Fibroblast of skin of scalp (primary cell): ENCODE measurements around the gene COASY. TPM values are rescaled to one million over a fixed set of nuclear protein-coding genes. Genes with fewer than 3 reads are reported as not detected.

Experiments used
- DNase-seq: peaks from one replicate; pipeline ENCODE4 v3.0.0-alpha.2; 2013
- polyA plus RNA-seq, 2 experiments: library from polyadenylated mRNA; unstranded; fragments of 120-200 nt; gene quantifications; one replicate each; pipeline ENCODE4 v1.2.1, GENCODE V29; 2013; ENCODE audit not compliant: insufficient read length in 2 of 2

The COASY gene
- 38.3 TPM for polyA plus RNA-seq (2013, experiment 1 of 2; ENCODE audit: insufficient read length)
- 38.9 TPM for polyA plus RNA-seq (2013, experiment 2 of 2; ENCODE audit: insufficient read length)

DNA sequence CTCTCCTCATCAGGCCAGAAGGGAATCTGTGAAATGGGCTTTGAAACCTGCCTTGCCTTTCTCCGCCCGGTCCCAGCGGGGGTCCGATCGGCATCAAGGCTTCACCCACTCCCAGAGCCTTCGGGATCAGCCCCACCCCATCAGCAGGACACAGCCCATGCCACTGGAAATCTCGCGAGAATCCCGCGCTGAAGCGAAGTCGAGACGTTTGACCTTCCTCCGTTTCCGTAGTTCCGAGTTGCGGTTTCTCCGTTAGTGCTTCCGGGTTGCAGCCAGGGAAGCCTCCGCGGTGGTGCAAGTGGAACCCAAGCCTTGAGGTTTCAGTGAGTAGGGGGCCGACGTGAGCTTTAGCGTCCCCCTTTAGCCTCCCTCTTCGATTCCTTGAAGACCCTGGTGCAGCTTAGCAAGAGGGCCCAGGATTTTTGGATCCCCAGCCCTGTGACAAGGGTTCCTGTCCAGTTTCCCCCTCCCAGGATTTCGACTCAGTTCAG is at the start of gene COASY:
Gene COASY, plus strand, starts transcription at position 252 of the 491 bp plus-strand sequence. CDS start 475 bp downstream, outside the sequence.
- peak; percentile 99 for DNase-seq

DNA sequence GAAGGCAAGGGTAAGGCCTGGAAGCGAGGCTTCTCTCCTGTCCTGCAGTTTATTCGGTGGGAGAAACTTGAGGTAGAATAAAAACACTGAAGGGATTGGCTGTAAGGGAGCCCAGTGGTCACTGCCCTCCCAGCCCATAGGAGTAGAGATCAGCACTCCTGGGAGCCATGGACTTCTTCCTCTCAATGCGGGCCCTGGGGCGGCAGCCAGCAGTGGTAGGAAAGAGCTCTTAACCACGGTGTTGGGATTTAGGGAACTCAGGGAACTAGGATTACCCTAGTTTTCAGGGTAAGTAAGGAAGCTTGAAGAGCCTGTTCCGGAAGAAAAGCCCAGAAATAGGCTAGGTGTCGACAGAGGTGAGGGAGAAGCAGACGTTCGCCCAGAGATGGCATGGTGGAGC is 49.7 kb upstream of the COASY start:
- no peak for DNase-seq

- no peak for DNase-seq
Measured at GRCh38 chr17:42512733-42513251, 49.2 kb upstream of the COASY start.

DNA sequence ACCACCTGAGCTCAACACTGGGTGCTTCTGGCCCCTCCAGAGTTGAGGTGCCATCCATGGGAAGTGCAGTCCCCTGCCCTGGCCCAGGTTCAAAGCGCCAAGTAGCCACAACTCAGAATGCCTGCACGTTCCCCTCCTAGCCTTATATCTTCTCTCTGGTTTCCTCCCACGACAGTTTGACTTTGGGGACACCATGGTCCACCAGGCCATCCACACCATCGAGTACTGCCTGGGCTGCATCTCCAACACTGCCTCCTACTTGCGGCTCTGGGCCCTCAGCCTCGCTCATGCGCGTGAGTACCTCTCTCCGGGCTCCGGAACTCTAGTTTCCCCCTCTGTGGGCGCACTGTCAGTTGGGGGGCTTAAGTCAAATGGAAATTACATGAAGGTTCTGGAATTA is 48.3 kb upstream of the COASY start:
- DNase-seq: no peak

DNA sequence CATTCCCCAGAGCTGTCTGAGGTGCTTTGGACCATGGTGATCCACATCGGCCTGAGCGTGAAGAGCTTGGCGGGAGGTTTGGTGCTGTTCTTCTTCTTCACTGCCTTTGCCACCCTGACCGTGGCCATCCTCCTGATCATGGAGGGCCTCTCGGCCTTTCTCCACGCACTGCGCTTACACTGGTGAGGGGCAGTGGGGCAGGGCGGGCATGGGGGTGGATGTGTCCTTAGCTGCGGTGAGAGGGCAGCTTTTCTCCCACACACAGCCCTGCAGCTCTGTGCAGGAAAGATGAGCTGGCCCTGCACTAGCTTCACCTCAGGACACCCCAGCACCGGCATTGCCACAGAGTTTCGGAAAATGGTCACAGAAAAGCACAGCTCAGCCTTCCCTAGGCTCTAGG is 47.7 kb upstream of the COASY start:
- DNase-seq: no peak

DNA sequence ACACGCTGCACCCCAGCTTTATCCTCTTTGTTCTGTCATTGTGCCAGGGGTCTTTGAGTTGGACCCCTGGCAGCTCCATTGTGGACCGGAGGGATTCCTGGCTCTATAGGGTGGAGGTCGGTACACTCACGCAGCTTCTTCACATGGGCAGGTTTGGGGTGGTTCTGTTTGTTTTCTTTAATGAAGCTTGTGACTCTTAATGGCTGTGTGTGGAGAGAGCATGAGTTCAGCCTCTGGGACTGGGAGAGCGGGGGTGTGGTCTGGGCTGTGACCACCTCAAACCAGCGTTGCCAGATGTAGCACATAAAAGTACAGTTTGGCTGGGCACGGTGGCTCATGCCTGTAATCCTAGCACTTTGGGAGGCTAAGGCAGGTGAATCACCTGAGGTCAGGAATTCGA is 47.1 kb upstream of the COASY start:
- DNase-seq: no peak

DNA sequence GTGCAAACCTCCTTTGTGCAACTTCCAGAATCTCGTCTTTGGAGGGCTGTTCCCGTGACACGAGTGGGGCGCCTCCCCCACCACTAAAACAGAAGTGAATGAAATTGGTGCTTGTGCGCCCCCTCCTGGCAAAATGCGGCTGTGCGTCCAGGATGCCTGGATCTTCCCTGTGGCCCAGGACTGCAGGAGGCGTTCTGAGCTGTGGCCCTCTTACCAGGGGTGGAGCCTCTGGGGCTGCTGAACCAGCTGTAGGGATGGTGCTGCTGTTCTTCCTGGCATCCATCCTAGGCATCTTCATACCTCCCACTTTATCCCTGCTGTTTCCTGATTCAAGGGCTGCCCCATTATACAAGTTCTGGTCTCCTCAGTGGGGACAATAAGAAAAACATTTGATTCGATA is 44.4 kb upstream of the COASY start:
- DNase-seq: peak; percentile 97

DNA sequence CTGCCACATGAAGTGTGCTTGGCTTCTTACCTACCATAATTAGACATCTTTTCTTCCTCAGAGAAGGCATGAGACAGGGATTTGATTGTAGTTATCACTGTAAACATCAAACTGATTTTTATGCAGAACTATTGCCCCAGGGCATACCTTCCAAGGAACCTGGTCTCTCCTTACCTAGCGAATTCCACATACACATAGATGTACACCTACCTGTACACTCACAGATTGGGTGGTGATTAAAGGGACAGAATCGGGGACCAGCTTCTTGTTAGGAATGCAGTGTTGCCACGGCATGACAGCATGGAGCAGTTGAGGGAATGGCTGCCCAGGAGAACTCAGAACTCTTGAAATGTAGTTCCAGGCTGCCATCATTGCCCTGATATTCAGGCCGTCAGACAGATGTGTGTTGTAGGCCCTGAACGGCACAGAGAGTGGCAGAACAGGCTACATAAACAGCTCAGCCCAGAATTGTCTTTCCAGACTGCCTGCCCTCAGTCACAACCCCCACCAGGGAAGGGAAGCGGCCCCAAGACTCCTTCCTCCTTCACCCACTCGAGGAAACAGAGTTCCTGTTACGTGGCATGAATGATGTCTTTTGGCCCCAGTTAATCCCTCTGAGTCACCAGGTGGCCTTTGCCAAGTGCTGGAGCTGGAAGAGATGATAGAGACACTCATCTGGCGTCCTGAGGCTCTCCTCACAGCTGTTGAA is 43.7 kb upstream of the COASY start:
- peak; percentile 98 for DNase-seq

DNA sequence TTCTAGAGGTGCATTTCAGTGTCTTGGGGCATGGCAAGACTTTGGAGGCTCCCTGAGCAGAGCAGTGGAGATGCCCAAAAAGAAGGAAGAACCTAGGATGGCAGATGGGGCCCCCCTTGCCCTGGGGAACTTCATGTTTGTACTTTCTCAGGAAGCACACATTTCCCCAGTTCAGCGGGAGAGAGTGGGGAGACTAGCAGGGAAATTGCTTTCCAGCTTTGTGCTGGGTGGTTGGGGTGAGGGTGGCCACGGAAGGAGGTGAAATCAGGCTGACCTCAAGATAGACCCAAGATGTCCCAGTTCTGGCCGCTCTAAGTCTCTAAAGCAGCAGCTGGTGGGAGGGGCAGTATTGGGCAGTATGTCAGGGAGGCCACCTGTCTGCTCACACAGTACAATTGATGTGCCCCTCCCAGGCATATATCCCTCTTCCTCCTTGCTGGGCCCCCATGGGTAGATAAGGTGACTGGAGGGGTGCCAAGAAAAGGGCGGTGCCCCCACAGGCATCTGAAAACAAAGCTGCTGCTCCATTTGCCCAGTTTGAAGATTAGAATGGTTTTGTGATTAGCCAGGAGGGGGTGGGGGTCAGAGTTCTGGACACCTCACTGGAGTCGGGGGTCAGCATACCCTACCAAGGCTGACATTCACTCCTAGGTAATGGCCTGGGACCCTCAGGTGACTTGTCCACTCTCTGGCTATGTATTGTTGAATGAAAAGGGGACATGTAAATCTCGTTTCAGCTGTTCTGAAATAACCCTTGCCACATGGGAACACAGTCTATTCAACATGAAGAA is 43.0 kb upstream of the COASY start:
- peak; percentile 63 for DNase-seq

DNA sequence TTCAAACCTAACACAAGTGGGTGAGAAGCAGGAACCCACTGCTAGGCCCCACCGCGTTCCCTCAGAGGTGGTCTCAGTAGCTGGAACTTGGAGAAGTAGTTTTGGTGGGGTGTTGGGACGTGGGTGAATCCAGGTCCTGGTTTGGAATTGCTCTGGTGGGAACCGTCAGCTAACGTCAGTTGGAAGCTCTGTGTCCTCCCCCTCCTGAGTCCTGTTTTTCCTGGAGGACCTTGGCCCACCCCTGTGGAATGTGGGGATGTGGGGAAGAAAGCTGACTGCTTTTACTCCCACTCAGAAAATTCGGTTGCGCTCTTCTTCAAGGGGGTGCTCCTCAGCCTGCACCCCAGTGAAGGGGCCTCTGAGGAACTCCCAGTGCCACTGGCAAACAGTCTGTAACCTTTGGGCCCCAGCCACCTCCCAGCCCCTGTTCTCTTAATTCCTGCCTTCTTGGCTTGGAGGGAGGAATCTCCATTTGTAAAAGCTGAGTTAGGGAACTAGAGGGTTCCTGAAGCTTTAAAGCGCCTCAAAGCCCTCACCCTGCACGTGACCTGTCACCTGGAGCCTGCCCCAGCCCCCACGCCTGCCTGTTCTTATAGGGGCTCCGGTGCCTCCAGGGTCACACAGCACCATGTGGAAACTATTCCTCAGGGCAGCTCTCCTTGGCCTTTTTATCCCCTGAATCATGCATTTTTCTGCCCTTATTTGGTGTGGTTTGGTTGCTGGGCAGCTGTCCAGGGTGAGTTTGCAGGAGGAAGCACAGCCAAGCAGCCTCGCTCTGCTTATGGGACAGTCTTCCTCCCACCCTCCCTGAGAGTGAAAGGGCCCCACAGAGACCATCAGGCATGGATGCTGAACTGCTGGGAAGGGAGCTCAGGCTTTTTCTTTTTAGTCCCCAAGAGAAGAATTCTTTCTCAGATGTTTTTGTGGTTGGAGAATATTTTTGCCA is 42.1 kb upstream of the COASY start:
- DNase-seq: peak; percentile 100

DNA sequence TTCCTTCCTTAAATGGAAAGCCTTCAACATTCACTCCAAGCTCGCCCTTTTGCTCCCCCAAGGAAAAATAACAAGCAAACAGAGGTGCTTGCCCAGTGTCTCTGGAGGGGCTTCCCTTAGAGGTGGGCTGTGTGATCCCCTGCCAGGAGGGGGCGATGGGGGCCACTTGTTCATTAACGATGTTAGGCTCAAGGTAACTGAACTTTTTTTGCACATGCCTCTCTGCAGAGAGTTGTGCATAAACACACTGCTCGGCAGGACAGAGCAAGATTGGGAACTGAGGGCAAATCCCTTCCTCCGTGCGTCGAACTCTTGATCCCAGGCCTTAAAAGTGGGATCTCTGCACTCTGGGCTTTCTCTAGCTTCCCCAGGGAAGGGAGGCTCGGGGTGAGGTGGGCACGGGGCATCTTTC is 41.4 kb upstream of the COASY start:
- DNase-seq: no peak

GRCh38 chr17:42521036-42521435 is 40.9 kb upstream of the COASY start:
- DNase-seq: peak; percentile 54

DNA sequence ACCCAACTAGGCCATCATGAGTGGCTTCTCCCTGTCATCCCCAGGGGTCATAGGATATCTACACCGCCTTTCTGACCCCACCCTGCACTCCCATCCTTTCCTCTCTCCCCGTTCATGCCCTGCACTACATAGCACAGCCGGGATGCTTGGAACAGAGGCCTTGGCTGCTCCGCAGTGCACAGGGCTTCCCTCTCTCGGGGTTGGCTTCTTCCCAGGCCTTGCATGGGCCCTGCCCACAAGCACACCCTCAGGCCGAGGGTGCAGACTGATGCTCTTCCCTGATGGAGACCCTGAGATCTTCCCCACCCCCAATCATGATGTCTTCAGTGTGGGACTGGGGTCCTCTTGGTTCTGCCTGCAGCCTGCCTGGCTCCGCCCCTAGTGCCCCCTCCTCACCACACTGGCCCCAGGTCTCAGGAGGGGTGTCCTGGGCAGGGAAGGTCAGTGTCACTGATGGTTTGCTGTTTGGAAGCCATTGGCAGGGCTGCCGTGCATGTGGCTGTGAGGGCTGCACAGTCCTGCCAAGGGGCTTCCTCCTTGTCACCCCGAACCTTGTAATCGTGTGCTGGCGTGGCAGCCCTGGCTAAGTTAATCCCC is 40.2 kb upstream of the COASY start:
- DNase-seq: peak; percentile 30

DNA sequence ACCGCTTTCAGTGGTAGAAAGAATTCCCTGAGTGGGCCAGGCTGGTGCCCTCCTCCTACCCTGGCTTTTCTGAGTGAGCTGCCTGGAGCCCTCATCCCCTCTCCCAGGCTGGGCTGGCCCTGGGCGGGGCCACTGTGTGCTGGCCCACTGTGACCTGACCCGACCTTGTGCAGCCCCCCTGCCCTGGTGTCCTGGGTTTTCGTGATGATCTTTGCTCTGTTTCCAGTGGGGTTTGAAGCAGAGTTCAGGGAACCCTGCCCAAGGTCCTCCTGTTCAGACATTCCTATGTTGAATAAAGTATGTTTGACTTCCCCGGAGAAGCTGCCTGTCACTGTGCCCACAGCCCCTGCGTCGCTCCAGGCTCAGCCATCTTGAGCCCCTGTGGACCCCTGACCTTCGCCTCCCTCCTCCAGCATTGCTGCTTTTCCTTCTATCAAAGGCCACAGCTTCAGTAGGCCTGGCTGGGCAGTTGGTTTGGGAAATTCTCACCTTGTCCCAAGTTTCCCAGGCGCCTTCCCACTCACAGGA is 39.6 kb upstream of the COASY start:
- DNase-seq: no peak

DNA sequence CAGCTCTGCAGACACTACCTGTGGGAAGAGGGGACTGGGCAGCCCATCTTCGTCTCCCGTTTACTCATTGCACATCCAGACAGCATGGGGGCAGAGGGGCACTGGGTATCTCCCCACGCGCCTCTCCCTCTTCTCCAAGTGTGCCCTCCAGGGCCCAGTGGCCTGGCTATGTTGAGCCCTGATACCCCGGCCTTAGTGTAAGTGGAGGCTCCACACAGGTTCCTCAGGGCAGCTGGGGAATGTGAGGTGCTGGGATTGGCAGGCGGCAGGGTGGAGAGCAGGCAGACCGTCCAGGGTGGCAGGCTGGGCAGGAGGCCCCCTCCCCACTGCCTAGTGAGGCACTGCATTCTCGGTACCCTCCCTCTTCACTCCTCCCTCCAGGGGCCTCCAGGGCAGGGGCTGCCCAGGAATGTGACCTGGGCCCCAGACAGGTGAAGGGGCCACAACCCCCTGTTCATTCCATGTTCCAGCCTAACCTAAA is 39.1 kb upstream of the COASY start:
- DNase-seq: no peak

DNA sequence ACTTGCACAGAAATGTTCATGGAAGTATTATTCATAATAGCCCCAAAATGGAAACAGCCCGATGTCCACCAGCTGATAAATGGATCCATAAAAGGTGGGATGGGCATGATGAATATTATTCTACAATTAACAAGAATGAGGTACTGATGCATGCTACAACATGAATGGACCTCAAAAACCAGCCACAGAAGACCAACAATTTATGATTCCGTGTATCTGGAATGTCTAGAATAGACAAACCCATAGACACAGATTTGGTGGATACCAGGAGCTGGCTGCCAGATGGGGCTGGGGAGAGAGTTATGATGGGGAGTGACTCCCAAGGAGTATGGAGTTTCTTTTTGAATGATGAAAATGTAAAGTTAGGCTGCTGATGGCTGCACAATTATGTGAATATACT is 36.7 kb upstream of the COASY start:
- peak; percentile 92 for DNase-seq

DNA sequence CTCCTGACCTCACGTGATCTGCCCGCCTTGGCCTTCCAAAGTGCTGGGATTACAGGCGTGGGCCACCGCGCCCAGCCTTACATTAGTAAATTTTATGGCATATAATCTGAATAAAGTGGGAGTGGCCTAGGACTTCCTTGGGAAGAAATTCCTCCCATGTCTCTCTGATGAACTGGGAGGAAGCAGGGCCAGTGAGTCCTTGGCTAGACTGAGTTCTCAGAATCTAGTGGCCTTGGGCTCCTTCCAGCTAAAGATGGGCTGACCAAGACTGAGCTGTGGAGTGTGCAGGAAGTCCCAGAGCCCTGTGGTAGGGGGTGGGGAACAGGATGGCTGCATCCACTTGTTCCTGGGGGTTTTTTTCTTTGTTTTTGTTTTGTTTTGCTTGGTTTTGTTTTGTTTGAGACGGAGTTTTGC is 35.9 kb upstream of the COASY start:
- DNase-seq: peak; percentile 90

DNA sequence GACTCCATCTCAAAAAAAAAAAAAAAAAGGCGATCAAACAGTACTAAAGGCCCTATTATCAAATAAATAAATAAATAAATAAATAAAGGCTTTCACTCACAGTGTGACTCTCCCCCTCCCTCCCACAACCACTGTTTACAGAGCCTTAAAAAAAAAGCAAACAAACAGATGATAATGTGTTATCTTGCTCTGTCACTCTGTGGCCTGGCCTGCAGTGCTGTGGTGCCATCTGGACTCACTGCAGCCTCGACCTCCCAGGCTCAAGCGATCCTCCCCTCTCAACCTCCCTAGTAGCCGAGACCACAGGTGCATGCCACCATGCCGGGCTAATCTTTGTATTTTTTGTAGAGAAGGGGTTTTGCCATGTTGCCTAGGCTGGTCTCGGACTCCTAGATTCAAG is 34.0 kb upstream of the COASY start:
- no peak for DNase-seq

- no peak for DNase-seq
Measured at GRCh38 chr17:42529061-42529460, 32.9 kb upstream of the COASY start.

DNA sequence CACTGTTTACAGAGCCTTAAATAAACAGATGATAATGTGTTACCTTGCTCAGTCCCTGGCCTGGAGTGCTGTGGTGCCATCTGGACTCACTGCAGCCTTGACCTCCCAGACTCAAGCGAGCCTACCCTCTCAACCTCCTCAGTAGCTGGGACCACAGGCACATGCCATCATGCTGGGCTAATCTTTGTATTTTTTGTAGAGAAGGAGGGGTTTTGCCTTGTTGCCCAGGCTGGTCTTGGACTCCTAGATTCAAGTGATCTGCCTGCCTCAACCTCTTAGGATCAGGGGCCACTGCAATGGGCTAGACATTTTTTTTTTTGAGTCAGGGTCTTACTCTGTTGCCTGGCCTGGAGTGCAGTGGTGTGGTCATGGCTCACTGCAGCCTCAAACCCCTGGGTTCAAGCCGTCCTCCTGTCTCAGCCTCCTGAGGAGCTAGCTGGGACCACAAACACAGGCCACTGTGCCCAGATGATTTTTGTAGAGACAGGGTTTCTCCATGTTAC is 30.9 kb upstream of the COASY start:
- no peak for DNase-seq
